HCT116 (cell line): ENCODE results near the gene TMPRSS9. TPM values are rescaled to one million over a fixed set of nuclear protein-coding genes. Genes with fewer than 3 reads are reported as not detected.

Source experiments
- ATAC-seq: fragments of 200-7000 bp; cut with Tn5 transposase; 2 replicates; pipeline ENCODE4 v1.9.1; 2020; ENCODE audit warnings: mild to moderate bottlenecking, moderate library complexity
- BruUV-seq: library from RNA; stranded (reverse); fragments of 400-500 nt; replicated peaks from 2 replicates; lab custom pipeline; 2021; lab: Mats Ljungman, UMichigan
- CTCF ChIA-PET: fragments of 300-600 bp; sonication (Branson Sonifier 250); formaldehyde crosslinking; loops from one replicate; lab custom pipeline; 2021; ENCODE audit warnings: antibody characterized with exemption; lab: Charles Lee
- POLR2A ChIA-PET: fragments of 300-600, 350-600 bp; sonication (Branson Sonifier 250); formaldehyde crosslinking; loops from one replicate; lab custom pipeline; 2021; ENCODE audit warnings: antibody characterized with exemption; lab: Charles Lee
- RAD21 ChIA-PET, 2 experiments: fragments of 300-600 bp; sonication (Branson Sonifier 250); formaldehyde crosslinking; loops; one replicate each; lab custom pipeline; 2023; ENCODE audit warnings: low total read pairs in 2 of 2; ENCODE audit not compliant: uncharacterized antibody in 2 of 2, unreplicated experiment in 2 of 2, low non-redundant PET in 1 of 2; lab: Charles Lee
- DNase-seq: peaks from one replicate; pipeline ENCODE4 v3.0.0-alpha.2; 2010; ENCODE audit warnings: low read depth, low spot score
- H2AFZ ChIP-seq: fragments of 200-600 bp; shearing (Covaris generic), sonication (generic); 2 replicates; pipeline ENCODE4 v1.6.1; 2017; ENCODE audit warnings: low read depth, mixed run types, mixed read lengths, antibody characterized with exemption, low read length; ENCODE audit not compliant: poor library complexity, severe bottlenecking
- H3K27ac ChIP-seq: 2 replicates; pipeline ENCODE4 v1.5.1; 2012; ENCODE audit warnings: low read depth, low read length
- H3K27me3 ChIP-seq: fragments of 200-600 bp; sonication (generic); 2 replicates; pipeline ENCODE4 v1.6.1; 2016; ENCODE audit warnings: mixed run types, low read length, mixed read lengths; ENCODE audit not compliant: insufficient read depth
- H3K36me3 ChIP-seq, 2 experiments: fragments of 200-500 bp in 1 of 2; fragments of 200-600 bp in 1 of 2; sonication (Bioruptor generic) in 1 of 2; sonication (generic) in 1 of 2; 2 replicates each; pipeline versions ENCODE4 v1.5.1 to v1.6.1; 2014 to 2016; ENCODE audit warnings: low read length in 2 of 2, inconsistent platforms in 1 of 2, mixed read lengths in 1 of 2, mixed run types in 1 of 2; ENCODE audit not compliant: insufficient read depth in 2 of 2, control insufficient read depth in 1 of 2
- H3K4me1 ChIP-seq, 2 experiments: fragments of 200-600 bp in 1 of 2; sonication (generic) in 1 of 2; 2 replicates each; pipeline versions ENCODE4 v1.5.1 to v1.6.1; 2012 to 2017; ENCODE audit warnings: low read length in 2 of 2, inconsistent platforms in 1 of 2, mild to moderate bottlenecking in 1 of 2, mixed read lengths in 1 of 2, mixed run types in 1 of 2, moderate library complexity in 1 of 2; ENCODE audit not compliant: insufficient read depth in 2 of 2, control insufficient read depth in 1 of 2
- H3K4me2 ChIP-seq: fragments of 200-600 bp; sonication (generic); 2 replicates; pipeline ENCODE4 v1.6.1; 2017; ENCODE audit warnings: mixed run types, low read length, mixed read lengths
- H3K4me3 ChIP-seq, 2 experiments: fragments of 200-600 bp in 1 of 2; sonication (generic) in 1 of 2; replicated peaks in 1 of 2; 2 replicates each; pipeline ENCODE4 v1.5.1; 2011 to 2016; ENCODE audit warnings: low read length in 2 of 2, control low read depth in 1 of 2, low read depth in 1 of 2, mild to moderate bottlenecking in 1 of 2, mixed read lengths in 1 of 2, mixed run types in 1 of 2
- H3K79me2 ChIP-seq: fragments of 200-600 bp; sonication (generic); 2 replicates; pipeline ENCODE4 v1.6.1; 2017; ENCODE audit warnings: mild to moderate bottlenecking, mixed run types, low read length, moderate library complexity, mixed read lengths; ENCODE audit not compliant: insufficient read depth
- H3K9ac ChIP-seq: fragments of 200-600 bp; sonication (generic); 2 replicates; pipeline ENCODE4 v1.6.1; 2016; ENCODE audit warnings: low read length, mixed read lengths
- H3K9me2 ChIP-seq: fragments of 200-600 bp; sonication (generic), shearing (Covaris generic); 2 replicates; pipeline ENCODE4 v1.6.1; 2017; ENCODE audit warnings: mixed run types, mild to moderate bottlenecking, moderate library complexity; ENCODE audit not compliant: insufficient read depth
- H3K9me3 ChIP-seq, 2 experiments: fragments of 200-500 bp in 1 of 2; fragments of 200-600 bp in 1 of 2; sonication (Bioruptor generic) in 1 of 2; sonication (generic) in 1 of 2; 2 replicates each; pipeline ENCODE4 v1.6.1; 2014 to 2017; ENCODE audit warnings: low read length in 2 of 2, mixed read lengths in 2 of 2, inconsistent platforms in 1 of 2, low read depth in 1 of 2, mild to moderate bottlenecking in 1 of 2, mixed run types in 1 of 2, moderate library complexity in 1 of 2; ENCODE audit not compliant: control insufficient read depth in 1 of 2, insufficient read depth in 1 of 2
- H4K20me1 ChIP-seq: fragments of 200-600 bp; sonication (generic), shearing (Covaris generic); 2 replicates; pipeline ENCODE4 v1.6.1; 2017; ENCODE audit warnings: mixed run types, mild to moderate bottlenecking, moderate library complexity; ENCODE audit not compliant: insufficient read depth
- CEBPB ChIP-seq: IDR thresholded peaks from 2 replicates; pipeline ENCODE4 v1.6.1; 2012; ENCODE audit warnings: low read depth
- EGR1 ChIP-seq: IDR thresholded peaks from 2 replicates; pipeline ENCODE4 v1.6.1; 2012; ENCODE audit warnings: low read depth
- EZH2 ChIP-seq: fragments of 200-600 bp; sonication (generic); IDR thresholded peaks from 2 replicates; pipeline ENCODE4 v1.6.1; 2017; ENCODE audit warnings: antibody characterized with exemption, mixed run types
- EZH2phosphoT487 ChIP-seq: fragments of 200-600 bp; IDR thresholded peaks from 2 replicates; pipeline ENCODE4 v1.6.1; 2018; ENCODE audit warnings: antibody characterized with exemption, borderline replicate concordance
- POLR2AphosphoS5 ChIP-seq: IDR thresholded peaks from 2 replicates; pipeline ENCODE4 v1.6.1; 2011; ENCODE audit warnings: mild to moderate bottlenecking, low read depth, low read length, moderate library complexity
- REST ChIP-seq: IDR thresholded peaks from 2 replicates; pipeline ENCODE4 v1.6.1; 2012; ENCODE audit warnings: low read depth
- SIN3A ChIP-seq: IDR thresholded peaks from 2 replicates; pipeline ENCODE4 v1.6.1; 2012; ENCODE audit warnings: low read depth
- SP1 ChIP-seq: IDR thresholded peaks from 2 replicates; pipeline ENCODE4 v1.6.1; 2012; ENCODE audit warnings: low read depth
- SRF ChIP-seq: IDR thresholded peaks from 2 replicates; pipeline ENCODE4 v1.6.1; 2012; ENCODE audit warnings: low read depth
- TCF7L2 ChIP-seq: IDR thresholded peaks from 2 replicates; pipeline ENCODE4 v1.7.0; 2011; ENCODE audit warnings: borderline replicate concordance, inconsistent platforms; ENCODE audit not compliant: insufficient read depth, insufficient read length; ENCODE audit errors: extremely low read depth
- YY1 ChIP-seq: IDR thresholded peaks from 2 replicates; pipeline ENCODE4 v1.6.1; 2011; ENCODE audit warnings: low read length, low read depth, moderate library complexity, mild to moderate bottlenecking; ENCODE audit not compliant: insufficient replicate concordance; ENCODE audit errors: extremely low read depth
- intact Hi-C: fragments of 100-400 bp; cut with micrococcal nuclease; formaldehyde crosslinking; loops from 2 replicates; pipeline ENCODE4 v1.10.0; 2022
- total RNA-seq: library from RNA; stranded (reverse); gene quantifications from one replicate; pipeline ENCODE4 v1.2.1, GENCODE V29; 2021; ENCODE audit not compliant: unreplicated experiment
- TF ChIP-seq, protein P1 (sequence below): IDR thresholded peaks from 2 replicates; pipeline ENCODE4 v1.6.1; 2012

TMPRSS9 gene
- total RNA-seq, 1 experiment from 2014 or later = not detected

DNA sequence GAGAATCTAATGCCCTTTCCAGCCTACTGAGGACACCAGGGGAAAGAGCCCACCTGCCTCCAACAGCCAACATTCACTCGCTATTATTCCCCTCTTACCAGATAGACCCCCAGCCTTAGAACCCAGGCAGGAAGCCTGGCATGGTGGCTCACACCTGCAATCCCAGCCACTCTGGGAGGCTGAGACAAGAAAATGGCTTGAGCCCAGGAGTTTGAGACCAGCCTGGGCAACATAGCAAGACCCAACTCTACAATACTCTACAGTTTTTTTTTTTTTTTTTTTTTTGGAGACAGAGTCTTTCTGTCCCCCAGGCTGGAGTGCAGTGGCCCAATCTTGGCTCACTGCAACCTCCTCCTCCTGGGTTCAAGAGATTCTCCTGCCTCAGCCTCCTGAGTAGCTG, 100.2 kb downstream of the TMPRSS9 start:
- no TSS peak for BruUV-seq
- intact Hi-C loops = loop anchor here (10.0 kb wide), 1 partner anchor 295 kb away; the partner anchor contains the start of gene DOT1L
- ATAC-seq (no peak), DNase-seq (no peak)
- Histone ChIP-seq H3K79me2 (peaks cover 18% of the 10 kb centered on the region), H3K4me1 (peaks cover 9 to 53% of the 10 kb centered on the region in 2 experiments; a peak in 3 of 4 replicates), H3K27ac (no peak overlapping the region), H3K4me3 (no peak overlapping the region), H3K36me3 (no peaks in the 10 kb centered on the region), H3K4me2 (no peak overlapping the region), H3K9me2 (no peaks in the 10 kb centered on the region), H3K27me3 (no peaks in the 10 kb centered on the region), H4K20me1 (peaks cover 3% of the 10 kb centered on the region; the same call in 1 of the 2 replicates), H3K9me3 (no peaks in the 10 kb centered on the region), H3K9ac (no peak overlapping the region), H2AFZ (no peak overlapping the region)
- POLR2A ChIA-PET = interaction anchor here (6.8 kb wide), 1 partner anchor 16 kb away, joined by 44 read pairs; the partner anchor contains the start of gene GADD45B
- no peak for TF ChIP-seq SRF
- TF ChIP-seq EZH2phosphoT487 = no peak
- TF ChIP-seq, protein P1, sequence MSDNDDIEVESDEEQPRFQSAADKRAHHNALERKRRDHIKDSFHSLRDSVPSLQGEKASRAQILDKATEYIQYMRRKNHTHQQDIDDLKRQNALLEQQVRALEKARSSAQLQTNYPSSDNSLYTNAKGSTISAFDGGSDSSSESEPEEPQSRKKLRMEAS = no peak
- TF ChIP-seq SIN3A = no peak
- CTCF ChIA-PET = no interaction called here
- RAD21 ChIA-PET = no interaction called here

- Histone ChIP-seq H2AFZ (peak overlapping the region; percentile 23), H4K20me1 (no peaks in the 10 kb centered on the region), H3K9me2 (no peaks in the 10 kb centered on the region), H3K4me2 (peak overlapping the region; percentile 98), H3K9me3 (no peaks in the 10 kb centered on the region), H3K79me2 (peaks cover 3% of the 10 kb centered on the region; the same call in 1 of the 2 replicates), H3K27me3 (no peaks in the 10 kb centered on the region), H3K9ac (peak overlapping the region; percentile 78), H3K4me1 (peaks cover 9 to 53% of the 10 kb centered on the region in 2 experiments; a peak in 3 of 4 replicates), H3K36me3 (no peaks in the 10 kb centered on the region), H3K27ac (peak overlapping the region; percentile 88), H3K4me3 (peak overlapping the region; percentile 69 to 74)
- intact Hi-C loops = loop anchor here (10.0 kb wide), 1 partner anchor 297 kb away; the partner anchor contains the start of gene DOT1L
- BruUV-seq = no TSS peak
- ChIA-PET CTCF (interaction anchor here (0.8 kb wide), 1 partner anchor 149 kb away, joined by 3 read pairs; no protein-coding TSS in a partner anchor), RAD21 (interaction anchor here (0.6 kb wide), 2 partner anchors 14 to 59 kb away, joined by 3 to 4 read pairs; partner anchors contain the start of gene GADD45B (in 1 of the 2)), POLR2A (interaction anchor here (0.6 to 6.8 kb wide), 5 partner anchors 10 to 133 kb away, joined by 3 to 44 read pairs (median 4); partner anchors contain the start of gene GADD45B)
- ATAC-seq (peak; percentile 73), DNase-seq (peak; percentile 60)
- TF ChIP-seq SIN3A = peak; percentile 30; the same call in 1 of the 2 replicates
- TF ChIP-seq POLR2AphosphoS5 = peak; percentile 14
- no peak for TF ChIP-seq EZH2
- no peak for TF ChIP-seq REST
- TF ChIP-seq CEBPB = no peak
- TF ChIP-seq EGR1 = peak; percentile 69
- peak; percentile 34 for TF ChIP-seq YY1
- no peak for TF ChIP-seq SRF
- TF ChIP-seq TCF7L2 = no peak
- TF ChIP-seq, protein P1 = no peak; the same call in 1 of the 2 replicates
- TF ChIP-seq SP1 = peak; percentile 71
Observed at GRCh38 chr19:2461751-2462634, 101.9 kb downstream of the TMPRSS9 start.
